Naive thymus-derived CD4-positive, alpha-beta T cell (primary cell): ENCODE data around the gene SOX2. TPM values are rescaled to one million over a fixed set of nuclear protein-coding genes. Genes with fewer than 3 reads are reported as not detected.
A peak's percentile ranks its signal among the peaks of the same experiment; 100 is the strongest.

Source experiments
- ATAC-seq: fragments of 150-1000 bp; cut with Tn5 transposase; 2 replicates; pipeline ENCODE4 v1.10.0; 2021; ENCODE audit warnings: mild to moderate bottlenecking, moderate library complexity
- CTCF ChIA-PET: fragments of 350-600 bp; sonication (Branson Sonifier 250); formaldehyde crosslinking; loops from one replicate; lab custom pipeline; 2021; ENCODE audit warnings: antibody characterized with exemption; lab: Charles Lee
- POLR2A ChIA-PET: fragments of 350-600 bp; sonication (Branson Sonifier 250); formaldehyde crosslinking; loops from one replicate; lab custom pipeline; 2021; ENCODE audit warnings: antibody characterized with exemption, inconsistent platforms; lab: Charles Lee
- DNase-seq, 9 donors: peaks; one replicate each; pipeline versions ENCODE4 v3.0.0 to v3.0.0-alpha.2; 2020 to 2022; ENCODE audit warnings: mixed read lengths in 1 of 9
- H3K27ac ChIP-seq: one replicate; pipeline ENCODE4 v1.7.0; 2013; ENCODE audit warnings: mild to moderate bottlenecking, low read depth, low read length, moderate library complexity
- H3K27me3 ChIP-seq, 2 donors: one replicate each; pipeline ENCODE4 v1.7.0; 2013; ENCODE audit warnings: low read length in 2 of 2, mild to moderate bottlenecking in 2 of 2, moderate library complexity in 2 of 2; ENCODE audit not compliant: control insufficient read depth in 2 of 2, insufficient read depth in 2 of 2
- H3K36me3 ChIP-seq, 3 experiments: 1 replicate in 2 of 3; 2 replicates in 1 of 3; pipeline ENCODE4 v1.7.0; 2013; ENCODE audit warnings: low read length in 3 of 3, mild to moderate bottlenecking in 3 of 3, moderate library complexity in 1 of 3; ENCODE audit not compliant: insufficient read depth in 3 of 3, control insufficient read depth in 2 of 3
- H3K4me1 ChIP-seq, 2 donors: one replicate each; pipeline ENCODE4 v1.7.0; 2013; ENCODE audit warnings: low read length in 2 of 2, mild to moderate bottlenecking in 2 of 2, moderate library complexity in 1 of 2; ENCODE audit not compliant: control insufficient read depth in 2 of 2, insufficient read depth in 2 of 2
- H3K4me3 ChIP-seq: 2 replicates; pipeline ENCODE4 v1.7.0; 2013; ENCODE audit warnings: mild to moderate bottlenecking, low read length
- H3K9me3 ChIP-seq, 3 experiments: 1 replicate in 2 of 3; 2 replicates in 1 of 3; pipeline ENCODE4 v1.7.0; 2013; ENCODE audit warnings: low read length in 3 of 3; ENCODE audit not compliant: control insufficient read depth in 2 of 3
- H3K27ac Mint-ChIP-seq, 9 donors: one replicate each; pipeline ENCODE4 v1.8.0; 2020 to 2022; ENCODE audit warnings: mixed read lengths in 9 of 9, mild to moderate bottlenecking in 8 of 9, moderate library complexity in 5 of 9, inconsistent platforms in 2 of 9
- H3K27me3 Mint-ChIP-seq, 5 donors: one replicate each; pipeline ENCODE4 v1.8.0; 2021 to 2022; ENCODE audit warnings: mixed read lengths in 5 of 5, mild to moderate bottlenecking in 1 of 5
- H3K36me3 Mint-ChIP-seq, 5 donors: one replicate each; pipeline ENCODE4 v1.8.0; 2020 to 2022; ENCODE audit warnings: mixed read lengths in 5 of 5, mild to moderate bottlenecking in 3 of 5, inconsistent platforms in 1 of 5
- H3K4me1 Mint-ChIP-seq, 7 donors: one replicate each; pipeline ENCODE4 v1.8.0; 2020 to 2022; ENCODE audit warnings: mixed read lengths in 7 of 7, mild to moderate bottlenecking in 3 of 7, inconsistent platforms in 1 of 7
- H3K4me3 Mint-ChIP-seq, 10 donors: one replicate each; pipeline ENCODE4 v1.8.0; 2020 to 2022; ENCODE audit warnings: mild to moderate bottlenecking in 10 of 10, mixed read lengths in 10 of 10, moderate library complexity in 6 of 10, inconsistent platforms in 2 of 10
- H3K9me3 Mint-ChIP-seq, 11 donors: one replicate each; pipeline ENCODE4 v1.8.0; 2020 to 2022; ENCODE audit warnings: mixed read lengths in 11 of 11, mild to moderate bottlenecking in 4 of 11, inconsistent platforms in 1 of 11, moderate library complexity in 1 of 11
- intact Hi-C, 2 donors: fragments of 100-400 bp; cut with micrococcal nuclease; formaldehyde crosslinking; loops; one replicate each; pipeline ENCODE4 v1.15.1; 2023
- polyA plus RNA-seq, 2 donors: library from polyadenylated mRNA; unstranded; fragments of 300-500 nt; fragmentation: Illumina TruSeq; gene quantifications; one replicate each; pipeline ENCODE4 v1.2.3, GENCODE V29; 2021
- total RNA-seq, 6 experiments: library from RNA in 5 of 6; stranded (reverse) in 5 of 6; gene quantifications; 1 replicate in 5 of 6; 2 replicates in 1 of 6; pipeline ENCODE4 v1.2.3 and lab custom pipeline; 2021 to 2026

SOX2 gene
- total and polyA plus RNA-seq, 7 experiments from 2014 or later = not detected

DNA sequence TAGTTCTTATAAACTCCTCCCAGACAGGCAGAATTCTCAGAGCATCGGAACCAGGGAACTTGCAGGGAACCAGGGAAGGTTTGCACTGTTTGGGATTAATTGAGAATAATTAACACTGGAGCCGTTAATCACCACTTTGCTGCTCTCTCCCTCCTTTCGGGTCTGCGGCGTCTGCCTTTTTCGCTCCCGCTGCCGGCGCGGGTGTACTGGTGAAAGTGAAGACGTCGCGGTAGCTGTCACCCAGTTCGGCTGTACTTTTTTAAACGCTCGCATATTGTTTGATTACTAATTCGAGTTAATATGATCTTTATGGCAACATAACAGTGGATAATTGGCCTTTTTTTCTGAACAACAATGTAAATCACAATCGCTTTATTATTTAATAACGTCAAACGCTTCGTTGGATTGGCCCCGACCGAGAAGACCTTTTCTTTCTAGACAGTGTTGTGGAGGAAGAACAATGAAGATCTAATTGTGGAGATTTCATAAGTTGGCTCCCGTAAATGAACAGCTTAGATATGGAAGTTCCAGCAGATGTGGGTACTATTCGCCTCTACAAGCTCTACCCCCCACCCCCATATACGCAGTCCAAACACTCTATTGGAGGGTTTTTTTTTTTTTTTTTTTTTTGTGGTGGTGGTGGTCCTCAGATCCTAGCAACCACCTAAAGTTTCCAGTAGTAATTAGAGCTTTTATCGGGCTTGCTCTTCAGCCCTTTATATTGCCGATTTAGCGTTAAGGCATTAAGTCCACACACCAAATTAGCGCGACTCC, 12.7 kb downstream of the SOX2 start:
- Histone ChIP-seq H3K36me3 (no peaks in the 10 kb centered on the region), H3K27ac (no peak overlapping the region), H3K4me1 (peaks cover 0 to 3% of the 10 kb centered on the region in 2 donors), H3K9me3 (peaks cover 0 to 5% (median 0%) of the 10 kb centered on the region in 3 experiments), H3K27me3 (peaks cover 17 to 43% of the 10 kb centered on the region in 2 donors), H3K4me3 (no peak overlapping the region)
- Mint-ChIP-seq H3K9me3 (peaks cover 9 to 86% (median 41%) of the 10 kb centered on the region in 11 donors), H3K36me3 (peaks cover 0 to 46% (median 12%) of the 10 kb centered on the region in 5 donors), H3K27ac (peak overlapping the region in 5 of 9 donors; percentile 49 to 80 (median 63)), H3K4me1 (peaks cover 0 to 21% (median 17%) of the 10 kb centered on the region in 7 donors), H3K4me3 (peak overlapping the region in 6 of 10 donors; percentile 13 to 50 (median 36)), H3K27me3 (peaks cover 91 to 99% (median 97%) of the 10 kb centered on the region in 5 donors)
- ChIA-PET CTCF (no interaction called here), POLR2A (no interaction called here)
- intact Hi-C loops = no loop called here
- ATAC-seq (no peak), DNase-seq (no peak)

GRCh38 chr3:181725131-181725731, 13.5 kb downstream of the SOX2 start:
- Histone ChIP-seq H3K4me1 (peaks cover 0 to 3% of the 10 kb centered on the region in 2 donors), H3K4me3 (no peak overlapping the region), H3K9me3 (peaks cover 0 to 5% (median 0%) of the 10 kb centered on the region in 3 experiments), H3K36me3 (no peaks in the 10 kb centered on the region), H3K27ac (no peak overlapping the region), H3K27me3 (peaks cover 17 to 36% of the 10 kb centered on the region in 2 donors)
- peak overlapping the region in 3 of 10 donors; percentile 3 to 70 (median 20) for H3K4me3 Mint-ChIP-seq
- DNase-seq = no peak
- H3K36me3 Mint-ChIP-seq = peaks cover 0 to 45% (median 12%) of the 10 kb centered on the region in 5 donors
- ChIA-PET POLR2A (no interaction called here), CTCF (no interaction called here)
- no peak for ATAC-seq
- peak overlapping the region in 4 of 9 donors; percentile 14 to 80 (median 43) for H3K27ac Mint-ChIP-seq
- intact Hi-C loops = loop anchor here in 1 of 2 donors (5.0 kb wide), 2 partner anchors 33 to 957 kb away; no protein-coding TSS in a partner anchor
- peaks cover 91 to 99% (median 96%) of the 10 kb centered on the region in 5 donors for H3K27me3 Mint-ChIP-seq
- H3K4me1 Mint-ChIP-seq = peaks cover 0 to 21% (median 17%) of the 10 kb centered on the region in 7 donors
- H3K9me3 Mint-ChIP-seq = peaks cover 9 to 85% (median 36%) of the 10 kb centered on the region in 11 donors

- intact Hi-C loops = loop anchor here in 1 of 2 donors (5.0 kb wide), 2 partner anchors 34 to 956 kb away; no protein-coding TSS in a partner anchor
- H3K27me3 Mint-ChIP-seq = peaks cover 91 to 99% (median 96%) of the 10 kb centered on the region in 5 donors
- ATAC-seq (no peak), DNase-seq (no peak)
- H3K9me3 Mint-ChIP-seq = peaks cover 9 to 85% (median 34%) of the 10 kb centered on the region in 11 donors
- H3K9me3 ChIP-seq = peaks cover 0 to 5% (median 0%) of the 10 kb centered on the region in 3 experiments
- peaks cover 0 to 3% of the 10 kb centered on the region in 2 donors for H3K4me1 ChIP-seq
- peak overlapping the region in 3 of 9 donors; percentile 57 to 73 (median 66) for H3K27ac Mint-ChIP-seq
- H3K27ac ChIP-seq = no peak overlapping the region
- no peaks in the 10 kb centered on the region for H3K36me3 ChIP-seq
- no peak overlapping the region for H3K4me3 ChIP-seq
- H3K27me3 ChIP-seq = peaks cover 17 to 42% of the 10 kb centered on the region in 2 donors
- POLR2A ChIA-PET = no interaction called here
- CTCF ChIA-PET = no interaction called here
- H3K4me3 Mint-ChIP-seq = peak overlapping the region in 2 of 10 donors; percentile 23 to 70
- H3K4me1 Mint-ChIP-seq = peaks cover 0 to 21% (median 17%) of the 10 kb centered on the region in 7 donors
- peaks cover 0 to 42% (median 12%) of the 10 kb centered on the region in 5 donors for H3K36me3 Mint-ChIP-seq
Measured at GRCh38 chr3:181725830-181726229, 14.1 kb downstream of the SOX2 start.

- Mint-ChIP-seq H3K27me3 (peaks cover 90 to 98% (median 94%) of the 10 kb centered on the region in 5 donors), H3K27ac (peak overlapping the region in 4 of 9 donors; percentile 20 to 73 (median 60)), H3K4me3 (peak overlapping the region; percentile 62 to 84 (median 80)), H3K4me1 (peaks cover 0 to 21% (median 17%) of the 10 kb centered on the region in 7 donors), H3K9me3 (peaks cover 9 to 83% (median 38%) of the 10 kb centered on the region in 11 donors), H3K36me3 (peaks cover 0 to 41% (median 12%) of the 10 kb centered on the region in 5 donors)
- Histone ChIP-seq H3K27ac (no peak overlapping the region), H3K27me3 (peaks cover 16 to 38% of the 10 kb centered on the region in 2 donors), H3K36me3 (no peaks in the 10 kb centered on the region), H3K4me1 (peaks cover 0 to 3% of the 10 kb centered on the region in 2 donors), H3K9me3 (peaks cover 0 to 5% (median 0%) of the 10 kb centered on the region in 3 experiments), H3K4me3 (peak overlapping the region; percentile 45)
- ChIA-PET CTCF (interaction anchor here (0.6 kb wide), 1 partner anchor 20 kb away, joined by 3 read pairs; no protein-coding TSS in a partner anchor), POLR2A (no interaction called here)
- ATAC-seq (no peak), DNase-seq (no peak)
- intact Hi-C loops = loop anchor here in 1 of 2 donors (1.0 to 5.0 kb wide), 4 partner anchors 17 to 956 kb away; no protein-coding TSS in a partner anchor
Measured at GRCh38 chr3:181726351-181727330, 14.9 kb downstream of the SOX2 start.

DNA sequence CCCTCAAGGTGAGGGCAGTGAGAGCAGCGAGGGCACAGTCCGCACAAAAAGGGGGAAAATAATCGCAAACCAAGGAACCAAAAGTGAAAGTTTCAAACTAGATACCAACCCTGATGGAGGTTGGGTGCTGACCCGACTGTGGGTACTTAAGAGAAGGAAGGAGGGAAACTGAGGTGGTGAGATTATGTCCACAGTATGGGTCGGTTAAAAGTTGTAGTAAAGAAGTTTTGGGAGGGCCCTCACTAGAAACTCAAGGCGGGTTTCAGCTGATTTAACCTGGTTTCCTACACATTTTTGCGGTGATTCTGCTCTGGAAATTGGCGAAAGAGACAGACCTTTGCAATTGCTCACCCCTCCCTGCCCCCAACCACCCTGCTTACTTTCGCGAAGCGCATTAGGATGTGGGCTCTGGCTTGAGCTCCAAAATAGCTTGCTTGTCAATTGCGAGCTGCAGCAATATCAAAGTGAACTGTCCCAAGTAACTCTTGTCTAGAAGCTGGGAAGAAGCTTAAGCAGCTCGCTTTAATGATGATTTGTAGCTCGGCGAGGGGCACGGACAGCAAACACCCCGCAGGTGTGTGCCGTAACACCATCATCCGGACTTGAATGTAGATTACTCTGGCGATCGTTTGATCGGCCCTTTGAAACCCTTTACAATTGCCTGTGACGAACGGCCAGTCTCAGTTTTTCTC, 15.8 kb downstream of the SOX2 start:
- Mint-ChIP-seq H3K27me3 (peaks cover 88 to 95% (median 90%) of the 10 kb centered on the region in 5 donors), H3K27ac (peak overlapping the region in 2 of 9 donors; percentile 20 to 65), H3K9me3 (peaks cover 5 to 79% (median 35%) of the 10 kb centered on the region in 11 donors), H3K4me1 (peaks cover 0 to 21% (median 17%) of the 10 kb centered on the region in 7 donors), H3K4me3 (peak overlapping the region; percentile 62 to 84 (median 80)), H3K36me3 (peaks cover 0 to 41% (median 12%) of the 10 kb centered on the region in 5 donors)
- Histone ChIP-seq H3K27me3 (peaks cover 13 to 38% of the 10 kb centered on the region in 2 donors), H3K27ac (no peak overlapping the region), H3K36me3 (no peaks in the 10 kb centered on the region), H3K4me1 (peaks cover 0 to 3% of the 10 kb centered on the region in 2 donors), H3K4me3 (peak overlapping the region; percentile 45), H3K9me3 (peaks cover 0 to 5% (median 0%) of the 10 kb centered on the region in 3 experiments)
- ATAC-seq (no peak), DNase-seq (no peak)
- ChIA-PET CTCF (no interaction called here), POLR2A (no interaction called here)
- intact Hi-C loops = loop anchor here in 1 of 2 donors (1.0 to 5.0 kb wide), 4 partner anchors 18 to 955 kb away; no protein-coding TSS in a partner anchor
